Measurements from ENCODE around the gene TRIM33. TPM values are rescaled to one million over a fixed set of nuclear protein-coding genes. Genes with fewer than 3 reads are reported as not detected.

Gene TRIM33
- total RNA-seq, 1 donor from 2014 or later, result 72.3 TPM

- H3K27ac Mint-ChIP-seq, result peak overlapping the region; percentile 78
- H3K36me3 Mint-ChIP-seq, result peaks cover 6% of the 10 kb centered on the region
- H3K4me1 Mint-ChIP-seq, result peaks cover 47% of the 10 kb centered on the region
- H3K9me3 Mint-ChIP-seq, result no peaks in the 10 kb centered on the region
- peak; percentile 29 to 65 for DNase-seq (ENCODE audit: low spot score in 2 of 2, unreplicated experiment in 2 of 2)
- peak overlapping the region; percentile 83 for H3K4me3 Mint-ChIP-seq
- TF ChIP-seq CTCF (IDR thresholded peaks at IDR 0.05; ENCODE audit: unreplicated experiment), result no peak
- H3K27me3 Mint-ChIP-seq (ENCODE audit: low read depth), result peaks cover 2% of the 10 kb centered on the region
Measured at GRCh38 chr1:114510274-114511031, 550 bp downstream of the TRIM33 start.

GRCh38 chr1:114509596-114510273, 1.3 kb downstream of the TRIM33 start:
- TF ChIP-seq CTCF (IDR thresholded peaks at IDR 0.05; ENCODE audit: unreplicated experiment), result no peak
- H3K36me3 Mint-ChIP-seq, result peaks cover 6% of the 10 kb centered on the region
- peak overlapping the region; percentile 83 for H3K4me3 Mint-ChIP-seq

GRCh38 chr1:114508386-114508898, 2.6 kb downstream of the TRIM33 start:
- Mint-ChIP-seq H3K4me1 (peaks cover 64% of the 10 kb centered on the region), H3K4me3 (peak overlapping the region; percentile 83), H3K36me3 (peaks cover 6% of the 10 kb centered on the region), H3K27me3 (ENCODE audit: low read depth) (no peaks in the 10 kb centered on the region), H3K27ac (peak overlapping the region; percentile 47), H3K9me3 (no peaks in the 10 kb centered on the region)
- no peak for DNase-seq (ENCODE audit: low spot score in 2 of 2, unreplicated experiment in 2 of 2)
- TF ChIP-seq CTCF (IDR thresholded peaks at IDR 0.05; ENCODE audit: unreplicated experiment), result no peak

More at GRCh38 chr1:114509596-114510273, 1.3 kb downstream of the TRIM33 start:
- H3K4me1 Mint-ChIP-seq, result peaks cover 54% of the 10 kb centered on the region
- H3K9me3 Mint-ChIP-seq, result no peaks in the 10 kb centered on the region
- H3K27ac Mint-ChIP-seq, result peak overlapping the region; percentile 78
- no peak for DNase-seq (ENCODE audit: low spot score in 2 of 2, unreplicated experiment in 2 of 2)
- H3K27me3 Mint-ChIP-seq (ENCODE audit: low read depth), result peaks cover 2% of the 10 kb centered on the region

GRCh38 chr1:114507513-114507912, 3.5 kb downstream of the TRIM33 start:
- Mint-ChIP-seq H3K36me3 (peaks cover 6% of the 10 kb centered on the region), H3K27ac (peak overlapping the region; percentile 2), H3K4me1 (peaks cover 61% of the 10 kb centered on the region), H3K9me3 (no peaks in the 10 kb centered on the region), H3K4me3 (peak overlapping the region; percentile 25), H3K27me3 (ENCODE audit: low read depth) (no peaks in the 10 kb centered on the region)
- TF ChIP-seq CTCF (IDR thresholded peaks at IDR 0.05; ENCODE audit: unreplicated experiment), result no peak
- DNase-seq (ENCODE audit: low spot score in 2 of 2, unreplicated experiment in 2 of 2), result no peak

- no peak overlapping the region for H3K4me3 Mint-ChIP-seq
- H3K27ac Mint-ChIP-seq, result peak overlapping the region; percentile 36
- H3K4me1 Mint-ChIP-seq, result peaks cover 63% of the 10 kb centered on the region
Measured at GRCh38 chr1:114505148-114505561, 5.8 kb downstream of the TRIM33 start.

More at GRCh38 chr1:114505148-114505561, 5.8 kb downstream of the TRIM33 start:
- H3K9me3 Mint-ChIP-seq, result no peaks in the 10 kb centered on the region
- peaks cover 6% of the 10 kb centered on the region for H3K36me3 Mint-ChIP-seq
- no peak for TF ChIP-seq CTCF (IDR thresholded peaks at IDR 0.05; ENCODE audit: unreplicated experiment)
- DNase-seq (ENCODE audit: low spot score in 2 of 2, unreplicated experiment in 2 of 2), result no peak
- no peaks in the 10 kb centered on the region for H3K27me3 Mint-ChIP-seq (ENCODE audit: low read depth)

Data from mesothelial cell of epicardium (in vitro differentiated cells).